ENCODE results near the gene OSBPL2. TPM values are rescaled to one million over a fixed set of nuclear protein-coding genes. Genes with fewer than 3 reads are reported as not detected.

The OSBPL2 gene
- total and polyA plus RNA-seq, 12 donors = 12.6 to 55.7 (median 39.8) TPM

- WGBS, 2 donors = 55 to 64% methylated on average over 18 of the region's 18 CpGs
- DNase-seq (peak; percentile 46 to 53), ATAC-seq (peak; percentile 26 to 67 (median 52))
- Histone ChIP-seq H3K4me1 (peaks cover 0 to 46% (median 21%) of the 10 kb centered on the region in 9 donors), H3K36me3 (no peaks in the 10 kb centered on the region), H3K27me3 (peaks cover 0 to 6% (median 0%) of the 10 kb centered on the region in 7 donors), H3K4me3 (no peak overlapping the region), H3K27ac (peak overlapping the region in 8 of 10 donors; percentile 44 to 88 (median 83)), H3K9me3 (peaks cover 0 to 4% (median 0%) of the 10 kb centered on the region in 11 donors)
- TF ChIP-seq CTCF (IDR thresholded peaks at IDR 0.05) = no peak
- intact Hi-C loops (cut with DNase I) = loop anchor here in 1 of 10 donors (5.0 kb wide), 1 partner anchor 46 kb away; no protein-coding TSS in a partner anchor
These were observed 5.3 kb upstream of the OSBPL2 start for GRCh38 chr20:62232770-62233645.

- 83 to 88% methylated on average over 4 of the region's 4 CpGs for WGBS, 2 donors
- Histone ChIP-seq H3K9me3 (peaks cover 0 to 4% (median 0%) of the 10 kb centered on the region in 11 donors), H3K27me3 (peaks cover 0 to 2% (median 0%) of the 10 kb centered on the region in 7 donors), H3K4me1 (peaks cover 0 to 46% (median 19%) of the 10 kb centered on the region in 9 donors), H3K4me3 (no peak overlapping the region), H3K36me3 (no peaks in the 10 kb centered on the region), H3K27ac (peak overlapping the region in 9 of 10 donors; percentile 54 to 88 (median 82))
- ATAC-seq (no peak), DNase-seq (no peak)
- intact Hi-C loops (cut with DNase I) = loop anchor here in 1 of 10 donors (5.0 kb wide), 1 partner anchor 46 kb away; no protein-coding TSS in a partner anchor
- TF ChIP-seq CTCF (IDR thresholded peaks at IDR 0.05) = no peak
These were observed 4.6 kb upstream of the OSBPL2 start for GRCh38 chr20:62233684-62234083.

- intact Hi-C loops (cut with DNase I) = loop anchor here in 1 of 10 donors (5.0 kb wide), 1 partner anchor 47 kb away; no protein-coding TSS in a partner anchor
- Histone ChIP-seq H3K27me3 (peaks cover 0 to 2% (median 0%) of the 10 kb centered on the region in 7 donors), H3K9me3 (peaks cover 0 to 4% (median 0%) of the 10 kb centered on the region in 11 donors), H3K36me3 (no peaks in the 10 kb centered on the region), H3K27ac (peak overlapping the region; percentile 1 to 88 (median 78)), H3K4me1 (peaks cover 2 to 50% (median 21%) of the 10 kb centered on the region in 9 donors), H3K4me3 (no peak overlapping the region)
- peak in 1 of 2 donors; percentile 49 for DNase-seq
- ATAC-seq = peak in 3 of 8 donors; percentile 7 to 43 (median 42)
- WGBS, 2 donors = 33 to 61% methylated on average over 5 of the region's 5 CpGs
- TF ChIP-seq CTCF (IDR thresholded peaks at IDR 0.05) = no peak
These were observed 4.0 kb upstream of the OSBPL2 start for GRCh38 chr20:62234339-62234738.
